NCI-H2029 (cell line): ENCODE results near the gene CCR2.

Experiments
- DNase-seq: peaks from one replicate; lab custom pipeline; 2025; lab: John Stamatoyannopoulos, UW

The CCR2 gene

DNA sequence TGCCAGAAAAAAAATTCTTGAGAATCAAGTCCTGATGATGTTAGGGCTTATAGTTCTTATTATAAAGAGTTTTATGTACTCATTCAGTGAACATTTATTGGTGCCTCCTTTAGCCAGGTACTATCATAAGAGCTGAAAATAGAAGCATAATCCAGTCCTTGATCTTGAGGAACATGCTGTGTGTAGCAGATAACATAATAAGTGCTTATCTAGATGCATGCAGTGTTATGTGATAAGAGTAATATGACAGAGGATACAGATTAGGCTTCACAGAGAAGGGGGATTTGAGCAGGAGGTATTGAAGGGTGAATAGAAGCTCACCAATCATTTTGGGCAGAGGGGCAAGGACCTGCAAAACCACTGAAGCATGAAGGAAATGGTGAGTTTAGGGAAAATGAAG is 1.1 kb downstream of the CCR2 start:
- DNase-seq, result no peak

DNA sequence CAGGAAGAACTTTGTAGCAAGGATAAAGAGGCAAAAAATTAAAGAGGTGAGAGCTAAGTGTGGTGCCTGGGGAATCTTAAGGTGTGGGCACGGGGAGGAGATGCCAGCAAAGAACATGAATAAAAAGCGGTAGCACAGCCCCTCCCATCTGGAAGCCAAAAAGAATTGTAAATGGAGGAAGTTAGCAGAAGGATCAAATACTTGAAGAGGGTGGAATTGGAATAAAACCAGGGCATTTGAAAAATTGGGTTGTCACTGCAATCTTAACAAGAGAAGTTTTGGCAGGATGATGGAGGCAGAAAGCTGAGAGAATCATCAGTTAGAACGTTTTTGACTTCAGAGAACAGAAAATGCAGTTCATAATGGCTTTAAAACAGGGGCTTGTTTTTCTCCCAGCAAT is 2.4 kb downstream of the CCR2 start:
- no peak for DNase-seq

GRCh38 chr3:46356909-46357308 is 3.0 kb downstream of the CCR2 start:
- DNase-seq, result peak; percentile 80

DNA sequence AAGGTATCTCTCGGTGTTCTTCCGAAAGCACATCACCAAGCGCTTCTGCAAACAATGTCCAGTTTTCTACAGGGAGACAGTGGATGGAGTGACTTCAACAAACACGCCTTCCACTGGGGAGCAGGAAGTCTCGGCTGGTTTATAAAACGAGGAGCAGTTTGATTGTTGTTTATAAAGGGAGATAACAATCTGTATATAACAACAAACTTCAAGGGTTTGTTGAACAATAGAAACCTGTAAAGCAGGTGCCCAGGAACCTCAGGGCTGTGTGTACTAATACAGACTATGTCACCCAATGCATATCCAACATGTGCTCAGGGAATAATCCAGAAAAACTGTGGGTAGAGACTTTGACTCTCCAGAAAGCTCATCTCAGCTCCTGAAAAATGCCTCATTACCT is 4.6 kb downstream of the CCR2 start:
- DNase-seq, result no peak

GRCh38 chr3:46359733-46360493 is 6.0 kb downstream of the CCR2 start:
- DNase-seq, result peak; percentile 92

GRCh38 chr3:46360907-46361306 is 7.0 kb downstream of the CCR2 start:
- DNase-seq, result no peak

DNA sequence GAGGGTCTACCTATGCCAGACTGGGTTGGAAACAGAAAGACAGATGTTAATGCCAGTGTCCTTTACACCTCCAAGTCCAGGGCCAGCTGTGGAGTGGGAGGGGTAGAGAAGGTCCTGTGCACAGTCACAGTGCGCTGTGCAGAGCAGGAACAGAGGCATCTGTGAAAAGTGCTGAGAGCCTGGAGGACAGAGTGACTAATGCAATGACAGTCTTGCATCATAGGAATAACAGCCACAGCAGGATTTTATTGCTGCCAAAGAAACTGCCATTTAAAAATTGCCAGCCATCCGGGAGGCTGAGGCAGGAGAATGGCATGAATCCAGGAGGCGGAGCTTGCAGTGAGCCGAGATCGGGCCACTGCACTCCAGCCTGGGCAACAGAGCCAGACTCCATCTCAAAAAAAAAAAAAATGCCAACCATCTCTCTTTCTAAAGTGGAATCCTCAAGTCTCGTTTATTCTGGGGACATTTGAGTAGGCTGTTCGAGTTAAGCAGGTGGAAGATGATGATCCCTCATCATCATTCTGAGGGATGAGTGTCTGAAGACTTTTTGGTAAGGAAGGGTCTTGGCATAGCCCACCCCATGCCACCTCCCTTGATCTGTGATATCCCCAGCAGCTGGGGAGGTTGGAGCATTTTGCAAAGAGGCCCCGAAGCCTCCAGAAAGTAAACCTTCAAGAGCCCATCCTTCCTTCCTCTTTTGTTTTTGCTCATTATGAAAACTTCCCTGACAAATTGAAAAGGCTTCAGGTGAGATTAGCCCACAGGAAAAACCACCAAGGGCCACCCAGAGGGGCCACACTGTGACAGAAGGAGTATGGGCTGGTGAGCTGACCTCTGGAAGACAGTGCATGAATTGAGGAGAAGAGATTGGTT is 7.7 kb downstream of the CCR2 start:
- no peak for DNase-seq

DNA sequence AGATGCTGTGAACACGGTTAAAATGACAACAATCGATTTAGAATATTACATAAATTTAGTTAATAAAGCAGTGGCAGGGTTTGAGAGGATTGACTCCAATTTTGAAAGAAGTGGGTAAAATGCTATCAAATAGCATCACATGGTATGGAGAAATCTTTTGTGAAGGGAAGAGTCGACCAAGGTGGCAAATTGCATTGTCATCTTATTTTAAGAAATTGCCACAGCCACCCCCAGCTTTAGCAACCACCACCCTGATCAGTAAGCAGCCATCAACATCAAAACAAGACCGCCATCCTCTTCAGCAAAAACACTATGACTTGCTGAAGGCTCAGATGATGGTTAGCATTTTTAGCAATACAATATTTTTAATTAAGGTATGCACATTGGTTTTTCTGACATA is 11.1 kb downstream of the CCR2 start:
- DNase-seq, result no peak

GRCh38 chr3:46365737-46366524 is 12.0 kb downstream of the CCR2 start:
- DNase-seq, result no peak

DNA sequence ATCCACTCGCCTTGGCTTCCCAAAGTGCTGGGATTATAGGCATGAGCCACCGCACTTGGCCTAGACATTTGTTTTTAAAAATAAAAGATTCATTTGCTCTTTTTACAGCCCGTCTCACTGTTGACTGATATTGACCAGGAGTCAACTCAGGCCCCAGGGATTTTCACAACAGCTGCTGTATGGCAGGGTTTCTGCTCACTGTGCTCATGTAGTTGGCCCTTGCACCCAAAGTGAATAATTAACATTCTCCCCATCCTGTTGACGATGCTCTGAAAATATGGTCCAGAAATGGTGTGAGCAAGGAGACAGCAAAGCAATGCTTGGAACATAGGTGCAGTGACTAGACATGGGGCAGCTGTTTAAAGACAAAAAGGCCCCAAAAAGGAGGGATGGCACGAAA is 13.9 kb downstream of the CCR2 start:
- DNase-seq, result no peak

GRCh38 chr3:46368569-46368968 is 14.7 kb downstream of the CCR2 start:
- DNase-seq, result no peak

DNA sequence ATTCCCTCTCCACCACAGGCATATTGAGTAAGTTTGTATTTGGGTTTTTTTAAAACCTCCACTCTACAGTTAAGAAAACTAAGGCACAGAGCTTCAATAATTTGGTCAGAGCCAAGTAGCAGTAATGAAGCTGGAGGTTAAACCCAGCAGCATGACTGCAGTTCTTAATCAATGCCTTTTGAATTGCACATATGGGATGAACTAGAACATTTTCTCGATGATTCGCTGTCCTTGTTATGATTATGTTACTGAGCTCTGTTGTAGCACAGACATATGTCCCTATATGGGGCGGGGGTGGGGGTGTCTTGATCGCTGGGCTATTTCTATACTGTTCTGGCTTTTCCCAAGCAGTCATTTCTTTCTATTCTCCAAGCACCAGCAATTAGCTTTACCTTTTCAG is 15.2 kb downstream of the CCR2 start:
- DNase-seq, result no peak

DNA sequence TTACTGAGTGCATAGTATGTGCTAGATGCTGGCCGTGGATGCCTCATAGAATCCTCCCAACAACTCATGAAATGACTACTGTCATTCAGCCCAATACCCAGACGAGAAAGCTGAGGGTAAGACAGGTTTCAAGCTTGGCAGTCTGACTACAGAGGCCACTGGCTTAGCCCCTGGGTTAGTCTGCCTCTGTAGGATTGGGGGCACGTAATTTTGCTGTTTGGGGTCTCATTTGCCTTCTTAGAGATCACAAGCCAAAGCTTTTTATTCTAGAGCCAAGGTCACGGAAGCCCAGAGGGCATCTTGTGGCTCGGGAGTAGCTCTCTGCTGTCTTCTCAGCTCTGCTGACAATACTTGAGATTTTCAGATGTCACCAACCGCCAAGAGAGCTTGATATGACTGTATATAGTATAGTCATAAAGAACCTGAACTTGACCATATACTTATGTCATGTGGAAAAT is 15.8 kb downstream of the CCR2 start:
- DNase-seq, result no peak

- DNase-seq, result no peak
Observed at GRCh38 chr3:46370839-46371518, 17.1 kb downstream of the CCR2 start, which contains the start of gene CCR5. CCR5 (plus strand) TSS chr3:46370946; CDS start chr3:46372903, 1,957 bp downstream.

- DNase-seq, result no peak
Observed at GRCh38 chr3:46371519-46372340, 17.8 kb downstream of the CCR2 start.

DNA sequence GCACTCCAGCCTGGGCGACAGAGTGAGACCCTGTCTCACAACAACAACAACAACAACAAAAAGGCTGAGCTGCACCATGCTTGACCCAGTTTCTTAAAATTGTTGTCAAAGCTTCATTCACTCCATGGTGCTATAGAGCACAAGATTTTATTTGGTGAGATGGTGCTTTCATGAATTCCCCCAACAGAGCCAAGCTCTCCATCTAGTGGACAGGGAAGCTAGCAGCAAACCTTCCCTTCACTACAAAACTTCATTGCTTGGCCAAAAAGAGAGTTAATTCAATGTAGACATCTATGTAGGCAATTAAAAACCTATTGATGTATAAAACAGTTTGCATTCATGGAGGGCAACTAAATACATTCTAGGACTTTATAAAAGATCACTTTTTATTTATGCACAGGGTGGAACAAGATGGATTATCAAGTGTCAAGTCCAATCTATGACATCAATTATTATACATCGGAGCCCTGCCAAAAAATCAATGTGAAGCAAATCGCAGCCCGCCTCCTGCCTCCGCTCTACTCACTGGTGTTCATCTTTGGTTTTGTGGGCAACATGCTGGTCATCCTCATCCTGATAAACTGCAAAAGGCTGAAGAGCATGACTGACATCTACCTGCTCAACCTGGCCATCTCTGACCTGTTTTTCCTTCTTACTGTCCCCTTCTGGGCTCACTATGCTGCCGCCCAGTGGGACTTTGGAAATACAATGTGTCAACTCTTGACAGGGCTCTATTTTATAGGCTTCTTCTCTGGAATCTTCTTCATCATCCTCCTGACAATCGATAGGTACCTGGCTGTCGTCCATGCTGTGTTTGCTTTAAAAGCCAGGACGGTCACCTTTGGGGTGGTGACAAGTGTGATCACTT is 18.8 kb downstream of the CCR2 start:
- DNase-seq, result no peak

GRCh38 chr3:46374755-46375154 is 20.8 kb downstream of the CCR2 start:
- DNase-seq, result no peak

- no peak for DNase-seq
Observed at GRCh38 chr3:46375218-46375617, 21.3 kb downstream of the CCR2 start.

- no peak for DNase-seq
Observed at GRCh38 chr3:46375814-46376213, 21.9 kb downstream of the CCR2 start.

GRCh38 chr3:46378426-46378942 is 24.6 kb downstream of the CCR2 start:
- no peak for DNase-seq
